OCI-LY7 (cell line): ENCODE data around the gene TRMT1. TPM values are rescaled to one million over a fixed set of nuclear protein-coding genes. Genes with fewer than 3 reads are reported as not detected.

ENCODE experiments used
- BruUV-seq: library from RNA; stranded (reverse); fragments of 400-500 nt; replicated peaks from 2 replicates; lab custom pipeline; 2021; lab: Mats Ljungman, UMichigan
- CTCF ChIA-PET: fragments of 300-600 bp; sonication (Branson Sonifier 250); formaldehyde crosslinking; loops from one replicate; lab custom pipeline; 2022; ENCODE audit warnings: antibody characterized with exemption; ENCODE audit not compliant: unreplicated experiment; lab: Charles Lee
- POLR2A ChIA-PET: fragments of 300-600 bp; sonication (Branson Sonifier 250); formaldehyde crosslinking; loops from one replicate; lab custom pipeline; 2022; ENCODE audit warnings: antibody characterized with exemption; lab: Charles Lee
- DNase-seq: peaks from one replicate; pipeline ENCODE4 v3.0.0-alpha.2; 2015; ENCODE audit warnings: low spot score
- H2AFZ ChIP-seq: fragments of 200-600 bp; sonication (generic), shearing (Covaris generic); 2 replicates; pipeline ENCODE4 v1.6.1; 2014; ENCODE audit warnings: mild to moderate bottlenecking, antibody characterized with exemption, low read length, moderate library complexity
- H3K27ac ChIP-seq: fragments of 200-600 bp; sonication (generic); 2 replicates; pipeline ENCODE4 v1.5.1; 2014; ENCODE audit warnings: mixed run types, low read depth, mild to moderate bottlenecking, moderate library complexity, low read length, inconsistent platforms; ENCODE audit not compliant: poor library complexity, severe bottlenecking
- H3K36me3 ChIP-seq: fragments of 200-600 bp; sonication (generic); 2 replicates; pipeline ENCODE4 v1.6.1; 2014; ENCODE audit warnings: mild to moderate bottlenecking, antibody characterized with exemption, low read length, moderate library complexity, mixed read lengths; ENCODE audit not compliant: insufficient read depth
- H3K4me1 ChIP-seq: fragments of 200-600 bp; sonication (generic); 2 replicates; pipeline ENCODE4 v1.5.1; 2014; ENCODE audit warnings: mild to moderate bottlenecking, low read length; ENCODE audit not compliant: insufficient read depth, poor library complexity, severe bottlenecking
- H3K4me2 ChIP-seq: fragments of 200-600 bp; sonication (generic); 2 replicates; pipeline ENCODE4 v1.6.1; 2014; ENCODE audit warnings: mild to moderate bottlenecking, low read length
- H3K4me3 ChIP-seq: fragments of 200-600 bp; sonication (generic); 2 replicates; pipeline ENCODE4 v1.5.1; 2014; ENCODE audit warnings: mild to moderate bottlenecking, low read depth, low read length; ENCODE audit not compliant: poor library complexity, severe bottlenecking
- H3K79me2 ChIP-seq: fragments of 200-600 bp; sonication (generic); 2 replicates; pipeline ENCODE4 v1.6.1; 2016; ENCODE audit warnings: low read depth, mild to moderate bottlenecking, low read length, moderate library complexity, mixed read lengths; ENCODE audit not compliant: insufficient read depth
- H3K9me2 ChIP-seq: fragments of 200-600 bp; sonication (generic); 2 replicates; pipeline ENCODE4 v1.6.1; 2016; ENCODE audit warnings: mild to moderate bottlenecking, low read length, mixed read lengths; ENCODE audit not compliant: insufficient read depth
- H3K9me3 ChIP-seq: fragments of 200-600 bp; sonication (generic); 2 replicates; pipeline ENCODE4 v1.6.1; 2014; ENCODE audit warnings: mild to moderate bottlenecking, mixed run types, low read length, mixed read lengths
- H4K20me1 ChIP-seq: fragments of 200-600 bp; sonication (generic); 2 replicates; pipeline ENCODE4 v1.6.1; 2014; ENCODE audit warnings: mild to moderate bottlenecking, antibody characterized with exemption, low read length, moderate library complexity, mixed read lengths; ENCODE audit not compliant: insufficient read depth
- EZH2phosphoT487 ChIP-seq: fragments of 200-600 bp; sonication (generic); IDR thresholded peaks from 2 replicates; pipeline ENCODE4 v1.6.1; 2018; ENCODE audit warnings: low read depth, borderline replicate concordance, mild to moderate bottlenecking, mixed run types, antibody characterized with exemption, low read length, moderate library complexity, mixed read lengths
- intact Hi-C: fragments of 100-400 bp; cut with micrococcal nuclease; formaldehyde crosslinking; loops from one replicate; pipeline ENCODE4 v1.10.0; 2022; ENCODE audit not compliant: unreplicated experiment
- total RNA-seq, 2 experiments: library from RNA; depleted of rRNA in 1 of 2; stranded (reverse); fragments of >200 nt in 1 of 2; shearing (Covaris generic) in 1 of 2; gene quantifications; 2 replicates each; pipeline ENCODE4 v1.2.3, GENCODE V29; 2014 to 2022
- TF ChIP-seq, protein P1 (sequence below): fragments of 200-600 bp; sonication (generic); conservative IDR thresholded peaks from 2 replicates; pipeline ENCODE4 v1.5.1; 2014; ENCODE audit warnings: mild to moderate bottlenecking, antibody characterized with exemption, low read length, moderate library complexity, mixed read lengths

TRMT1 gene
- total RNA-seq, 2 experiments from 2014 or later: 50.4 to 56.8 TPM

DNA sequence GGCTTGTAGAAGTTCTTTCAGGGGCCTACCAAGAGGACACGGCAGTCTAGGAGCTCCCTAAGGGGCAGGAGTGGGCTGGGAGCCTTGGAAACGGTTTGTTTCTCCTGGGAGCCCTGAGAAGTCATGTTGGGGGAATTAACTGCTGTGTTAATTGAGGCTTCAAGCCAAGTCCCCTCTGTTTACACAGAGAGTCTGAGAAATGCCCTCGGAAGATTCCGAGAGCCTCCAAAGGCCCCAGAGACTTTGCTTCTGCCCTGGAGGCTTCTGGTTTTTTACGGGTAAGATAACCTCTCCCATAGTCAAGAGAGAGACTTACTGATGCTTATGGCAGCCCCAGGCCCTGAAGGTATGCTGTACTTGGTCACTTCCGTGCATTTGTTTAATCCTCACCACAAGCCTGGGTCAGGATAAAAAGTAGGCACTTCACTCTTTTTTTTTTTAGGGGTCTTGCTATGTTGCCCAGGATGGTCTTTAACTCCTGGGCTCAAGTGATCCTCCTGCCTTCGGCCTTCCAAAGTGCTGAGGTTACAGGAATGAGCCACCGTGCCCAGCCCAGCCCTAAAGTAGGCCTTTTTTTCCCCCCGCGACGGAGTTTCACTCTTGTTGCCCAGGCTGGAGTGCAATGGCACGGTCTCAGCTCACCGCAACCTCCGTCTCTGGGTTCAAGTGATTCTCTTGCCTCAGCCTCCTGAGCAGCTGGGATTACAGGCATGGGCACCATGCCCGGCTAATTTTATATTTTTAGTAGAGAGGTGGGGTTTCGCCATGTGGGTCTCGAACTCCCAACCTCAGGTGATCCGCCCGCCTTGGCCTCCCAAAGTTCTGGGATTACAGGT is 48.8 kb upstream of the TRMT1 start:
- Histone ChIP-seq H3K4me3 (peak overlapping the region; percentile 69), H3K9me2 (no peaks in the 10 kb centered on the region), H3K36me3 (no peaks in the 10 kb centered on the region), H3K27ac (peak overlapping the region; percentile 95), H3K9me3 (no peaks in the 10 kb centered on the region), H4K20me1 (no peaks in the 10 kb centered on the region), H3K4me2 (peak overlapping the region; percentile 96), H2AFZ (peak overlapping the region; percentile 32; the same call in 1 of the 2 replicates), H3K79me2 (peaks cover 22% of the 10 kb centered on the region; the same call in 1 of the 2 replicates), H3K4me1 (peaks cover 96% of the 10 kb centered on the region)
- TF ChIP-seq EZH2phosphoT487: no peak
- TF ChIP-seq, protein P1, sequence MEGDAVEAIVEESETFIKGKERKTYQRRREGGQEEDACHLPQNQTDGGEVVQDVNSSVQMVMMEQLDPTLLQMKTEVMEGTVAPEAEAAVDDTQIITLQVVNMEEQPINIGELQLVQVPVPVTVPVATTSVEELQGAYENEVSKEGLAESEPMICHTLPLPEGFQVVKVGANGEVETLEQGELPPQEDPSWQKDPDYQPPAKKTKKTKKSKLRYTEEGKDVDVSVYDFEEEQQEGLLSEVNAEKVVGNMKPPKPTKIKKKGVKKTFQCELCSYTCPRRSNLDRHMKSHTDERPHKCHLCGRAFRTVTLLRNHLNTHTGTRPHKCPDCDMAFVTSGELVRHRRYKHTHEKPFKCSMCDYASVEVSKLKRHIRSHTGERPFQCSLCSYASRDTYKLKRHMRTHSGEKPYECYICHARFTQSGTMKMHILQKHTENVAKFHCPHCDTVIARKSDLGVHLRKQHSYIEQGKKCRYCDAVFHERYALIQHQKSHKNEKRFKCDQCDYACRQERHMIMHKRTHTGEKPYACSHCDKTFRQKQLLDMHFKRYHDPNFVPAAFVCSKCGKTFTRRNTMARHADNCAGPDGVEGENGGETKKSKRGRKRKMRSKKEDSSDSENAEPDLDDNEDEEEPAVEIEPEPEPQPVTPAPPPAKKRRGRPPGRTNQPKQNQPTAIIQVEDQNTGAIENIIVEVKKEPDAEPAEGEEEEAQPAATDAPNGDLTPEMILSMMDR: no peak
- ChIA-PET POLR2A (interaction anchor here (0.8 to 2.5 kb wide), 3 partner anchors 10 to 28 kb away, joined by 3 to 13 read pairs (median 4); no protein-coding TSS in a partner anchor), CTCF (no interaction called here)
- intact Hi-C loops: loop anchor here (10.0 kb wide), 1 partner anchor 669 kb away; no protein-coding TSS in a partner anchor
- no peak for DNase-seq
- BruUV-seq: no TSS peak

DNA sequence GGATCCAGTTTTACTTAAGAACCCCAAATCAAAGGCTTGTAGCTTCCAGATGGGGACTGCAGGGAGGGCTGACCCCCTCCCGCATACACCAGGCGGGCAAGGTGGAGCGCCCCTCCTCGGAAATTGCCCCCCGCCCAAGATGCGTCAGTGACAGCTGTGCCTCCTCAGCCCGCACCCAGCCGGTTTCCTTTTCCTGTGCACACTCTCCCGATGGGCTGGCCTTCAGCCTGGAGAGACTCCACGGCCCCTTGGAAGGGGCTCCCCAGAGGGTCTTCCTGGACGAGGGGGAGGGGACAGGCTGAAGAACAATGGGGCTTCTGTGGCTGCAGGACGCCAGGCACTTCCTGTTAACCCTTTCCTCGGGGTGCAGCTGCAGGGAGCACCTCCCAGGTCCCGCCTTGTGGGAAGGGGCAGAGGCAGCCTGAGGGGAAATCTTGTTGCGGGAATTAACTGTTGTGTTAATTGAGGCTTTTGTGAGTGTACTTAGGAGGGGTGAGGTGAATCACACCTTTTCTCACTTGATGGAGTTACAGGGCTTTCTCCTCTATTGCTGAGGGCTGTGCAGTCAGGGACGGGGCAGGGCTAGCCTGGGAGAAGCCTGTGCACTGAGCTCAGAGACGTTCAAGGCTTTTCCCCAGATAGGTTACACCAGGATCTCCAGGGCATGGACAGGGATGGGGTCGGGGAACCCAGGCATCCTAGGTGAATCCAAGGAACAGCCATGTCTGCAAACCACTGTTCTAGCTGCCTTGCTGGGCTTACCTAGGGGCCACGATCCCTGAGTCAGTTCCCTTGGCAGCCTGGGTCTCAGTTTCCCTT is 48.0 kb upstream of the TRMT1 start:
- Histone ChIP-seq H2AFZ (peak overlapping the region; percentile 32; the same call in 1 of the 2 replicates), H4K20me1 (no peaks in the 10 kb centered on the region), H3K36me3 (no peaks in the 10 kb centered on the region), H3K4me2 (peak overlapping the region; percentile 96), H3K79me2 (peaks cover 26% of the 10 kb centered on the region; the same call in 1 of the 2 replicates), H3K4me3 (peak overlapping the region; percentile 69), H3K4me1 (peaks cover 96% of the 10 kb centered on the region), H3K9me2 (no peaks in the 10 kb centered on the region), H3K27ac (peak overlapping the region; percentile 95), H3K9me3 (no peaks in the 10 kb centered on the region)
- peak; percentile 71 for DNase-seq
- intact Hi-C loops: loop anchor here (10.0 kb wide), 1 partner anchor 670 kb away; no protein-coding TSS in a partner anchor
- no peak for TF ChIP-seq EZH2phosphoT487
- TF ChIP-seq, protein P1: no peak
- ChIA-PET CTCF (no interaction called here), POLR2A (interaction anchor here (0.6 to 2.5 kb wide), 7 partner anchors 11 to 47 kb away, joined by 3 to 13 read pairs (median 4); no protein-coding TSS in a partner anchor)
- BruUV-seq: no TSS peak
